Activated B cell treated with CpG ODN at 0.5 μM for 24 hours (primary cell): ENCODE results near the gene SLIT3. TPM values are rescaled to one million over a fixed set of nuclear protein-coding genes. Genes with fewer than 3 reads are reported as not detected.

Source experiments
- ATAC-seq: fragments of 200-7000 bp; cut with Tn5 transposase; one replicate; pipeline ENCODE4 v1.10.0; 2021; ENCODE audit warnings: low read depth, mild to moderate bottlenecking, moderate library complexity
- CTCF ChIA-PET: fragments of 350-600 bp; sonication (Branson Sonifier 250); formaldehyde crosslinking; loops from one replicate; lab custom pipeline; 2021; ENCODE audit warnings: antibody characterized with exemption; lab: Charles Lee
- POLR2A ChIA-PET: fragments of 350-600 bp; sonication (Branson Sonifier 250); formaldehyde crosslinking; loops from one replicate; lab custom pipeline; 2021; ENCODE audit warnings: antibody characterized with exemption; lab: Charles Lee
- DNase-seq: peaks from one replicate; pipeline ENCODE4 v3.0.0; 2022
- H3K27ac Mint-ChIP-seq: one replicate; pipeline ENCODE4 v1.8.0; 2020; ENCODE audit warnings: mixed read lengths
- H3K27me3 Mint-ChIP-seq: one replicate; pipeline ENCODE4 v1.8.0; 2021; ENCODE audit warnings: mixed read lengths
- H3K36me3 Mint-ChIP-seq: one replicate; pipeline ENCODE4 v1.8.0; 2021; ENCODE audit warnings: low read depth, mixed read lengths
- H3K4me1 Mint-ChIP-seq: one replicate; pipeline ENCODE4 v1.8.0; 2021; ENCODE audit warnings: mixed read lengths
- H3K4me3 Mint-ChIP-seq: one replicate; pipeline ENCODE4 v1.8.0; 2020; ENCODE audit warnings: mild to moderate bottlenecking, mixed read lengths
- H3K9me3 Mint-ChIP-seq: one replicate; pipeline ENCODE4 v1.8.0; 2020; ENCODE audit warnings: mixed read lengths
- intact Hi-C: fragments of 100-400 bp; cut with micrococcal nuclease; formaldehyde crosslinking; loops from one replicate; pipeline ENCODE4 v1.15.1; 2024
- total RNA-seq: library from RNA; stranded (reverse); gene quantifications from 2 replicates; pipeline ENCODE4 v1.2.3, GENCODE V29; 2022
- TF ChIP-seq, protein P1 (sequence below): fragments of 200-600 bp; IDR thresholded peaks from one replicate; pipeline ENCODE4 v1.8.0; 2022; ENCODE audit warnings: antibody characterized with exemption, mild to moderate bottlenecking

Gene SLIT3
- total RNA-seq, 1 donor from 2014 or later, result not detected

DNA sequence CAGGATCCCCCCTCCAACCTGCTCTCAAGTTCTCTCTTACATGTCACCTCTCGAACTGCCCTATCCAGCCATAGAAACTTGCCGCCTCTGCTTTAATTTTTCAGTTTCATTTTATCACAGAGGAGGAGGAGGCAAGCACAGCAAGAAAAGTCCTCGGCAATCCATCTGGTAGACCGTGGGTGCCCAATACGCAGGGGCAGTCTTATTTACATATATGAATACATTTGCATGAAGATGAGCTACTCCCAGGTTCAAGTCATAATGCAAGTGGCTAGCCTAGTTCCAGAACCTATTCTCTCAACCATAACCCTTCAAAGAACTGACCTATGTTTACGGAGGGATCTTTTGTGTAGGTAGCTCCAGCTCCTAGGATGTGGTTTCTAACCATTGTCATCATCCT, 498.6 kb downstream of the SLIT3 start:
- no peaks in the 10 kb centered on the region for H3K4me1 Mint-ChIP-seq
- DNase-seq, result no peak
- ATAC-seq, result no peak
- H3K36me3 Mint-ChIP-seq, result no peaks in the 10 kb centered on the region
- H3K4me3 Mint-ChIP-seq, result no peak overlapping the region
- CTCF ChIA-PET, result no interaction called here
- POLR2A ChIA-PET, result no interaction called here
- TF ChIP-seq, protein P1, sequence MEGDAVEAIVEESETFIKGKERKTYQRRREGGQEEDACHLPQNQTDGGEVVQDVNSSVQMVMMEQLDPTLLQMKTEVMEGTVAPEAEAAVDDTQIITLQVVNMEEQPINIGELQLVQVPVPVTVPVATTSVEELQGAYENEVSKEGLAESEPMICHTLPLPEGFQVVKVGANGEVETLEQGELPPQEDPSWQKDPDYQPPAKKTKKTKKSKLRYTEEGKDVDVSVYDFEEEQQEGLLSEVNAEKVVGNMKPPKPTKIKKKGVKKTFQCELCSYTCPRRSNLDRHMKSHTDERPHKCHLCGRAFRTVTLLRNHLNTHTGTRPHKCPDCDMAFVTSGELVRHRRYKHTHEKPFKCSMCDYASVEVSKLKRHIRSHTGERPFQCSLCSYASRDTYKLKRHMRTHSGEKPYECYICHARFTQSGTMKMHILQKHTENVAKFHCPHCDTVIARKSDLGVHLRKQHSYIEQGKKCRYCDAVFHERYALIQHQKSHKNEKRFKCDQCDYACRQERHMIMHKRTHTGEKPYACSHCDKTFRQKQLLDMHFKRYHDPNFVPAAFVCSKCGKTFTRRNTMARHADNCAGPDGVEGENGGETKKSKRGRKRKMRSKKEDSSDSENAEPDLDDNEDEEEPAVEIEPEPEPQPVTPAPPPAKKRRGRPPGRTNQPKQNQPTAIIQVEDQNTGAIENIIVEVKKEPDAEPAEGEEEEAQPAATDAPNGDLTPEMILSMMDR, result no peak
- no peaks in the 10 kb centered on the region for H3K9me3 Mint-ChIP-seq
- intact Hi-C loops, result no loop called here
- no peak overlapping the region for H3K27ac Mint-ChIP-seq
- H3K27me3 Mint-ChIP-seq, result peaks cover 5% of the 10 kb centered on the region

DNA sequence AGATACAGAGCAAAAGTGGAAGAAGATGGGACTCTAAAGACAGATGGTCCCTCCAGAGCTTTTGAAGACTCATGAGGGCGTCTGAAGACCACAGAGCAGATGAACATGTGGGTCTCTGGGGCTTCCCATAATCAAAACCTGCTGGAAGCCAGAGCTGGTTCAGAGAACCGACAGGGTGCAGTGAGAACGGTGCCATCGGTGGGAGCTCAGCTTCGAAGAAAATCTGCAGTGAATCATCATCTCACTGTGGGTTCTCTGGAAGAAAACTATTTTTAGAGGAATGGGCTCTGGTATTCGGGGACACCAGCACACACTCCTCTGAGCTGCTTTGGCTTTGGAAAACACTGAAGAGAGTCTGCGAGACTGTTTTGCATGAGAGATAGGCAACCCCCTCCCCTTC, 499.4 kb downstream of the SLIT3 start:
- no peak for ATAC-seq
- no peaks in the 10 kb centered on the region for H3K4me1 Mint-ChIP-seq
- TF ChIP-seq, protein P1, result no peak
- H3K36me3 Mint-ChIP-seq, result no peaks in the 10 kb centered on the region
- no peak for DNase-seq
- ChIA-PET CTCF (no interaction called here), POLR2A (no interaction called here)
- H3K27me3 Mint-ChIP-seq, result peaks cover 5% of the 10 kb centered on the region
- H3K9me3 Mint-ChIP-seq, result no peaks in the 10 kb centered on the region
- H3K27ac Mint-ChIP-seq, result no peak overlapping the region
- no peak overlapping the region for H3K4me3 Mint-ChIP-seq
- intact Hi-C loops, result no loop called here

DNA sequence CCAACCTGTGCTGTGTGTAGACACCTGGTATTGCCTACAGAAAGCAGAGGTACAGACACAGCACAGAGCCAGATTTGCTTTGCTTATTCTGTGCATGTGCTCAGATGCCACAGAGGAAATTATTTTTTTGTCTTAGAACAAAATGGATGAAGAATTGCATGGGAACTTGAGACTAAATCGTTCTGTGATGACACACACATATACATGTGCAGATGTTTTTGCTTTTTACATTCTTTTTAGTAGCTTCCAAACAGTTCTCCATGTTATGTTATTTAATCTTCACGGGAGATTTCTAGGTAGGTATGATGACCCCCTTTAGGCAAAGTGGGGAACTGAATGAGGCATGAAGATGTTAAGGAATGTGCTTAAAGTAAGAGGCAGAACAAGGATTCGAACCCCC, 500.2 kb downstream of the SLIT3 start:
- ChIA-PET POLR2A (no interaction called here), CTCF (no interaction called here)
- no peak overlapping the region for H3K4me3 Mint-ChIP-seq
- no peaks in the 10 kb centered on the region for H3K9me3 Mint-ChIP-seq
- ATAC-seq, result no peak
- H3K4me1 Mint-ChIP-seq, result no peaks in the 10 kb centered on the region
- DNase-seq, result no peak
- intact Hi-C loops, result no loop called here
- TF ChIP-seq, protein P1, result no peak
- no peaks in the 10 kb centered on the region for H3K36me3 Mint-ChIP-seq
- no peak overlapping the region for H3K27ac Mint-ChIP-seq
- H3K27me3 Mint-ChIP-seq, result peaks cover 5% of the 10 kb centered on the region

DNA sequence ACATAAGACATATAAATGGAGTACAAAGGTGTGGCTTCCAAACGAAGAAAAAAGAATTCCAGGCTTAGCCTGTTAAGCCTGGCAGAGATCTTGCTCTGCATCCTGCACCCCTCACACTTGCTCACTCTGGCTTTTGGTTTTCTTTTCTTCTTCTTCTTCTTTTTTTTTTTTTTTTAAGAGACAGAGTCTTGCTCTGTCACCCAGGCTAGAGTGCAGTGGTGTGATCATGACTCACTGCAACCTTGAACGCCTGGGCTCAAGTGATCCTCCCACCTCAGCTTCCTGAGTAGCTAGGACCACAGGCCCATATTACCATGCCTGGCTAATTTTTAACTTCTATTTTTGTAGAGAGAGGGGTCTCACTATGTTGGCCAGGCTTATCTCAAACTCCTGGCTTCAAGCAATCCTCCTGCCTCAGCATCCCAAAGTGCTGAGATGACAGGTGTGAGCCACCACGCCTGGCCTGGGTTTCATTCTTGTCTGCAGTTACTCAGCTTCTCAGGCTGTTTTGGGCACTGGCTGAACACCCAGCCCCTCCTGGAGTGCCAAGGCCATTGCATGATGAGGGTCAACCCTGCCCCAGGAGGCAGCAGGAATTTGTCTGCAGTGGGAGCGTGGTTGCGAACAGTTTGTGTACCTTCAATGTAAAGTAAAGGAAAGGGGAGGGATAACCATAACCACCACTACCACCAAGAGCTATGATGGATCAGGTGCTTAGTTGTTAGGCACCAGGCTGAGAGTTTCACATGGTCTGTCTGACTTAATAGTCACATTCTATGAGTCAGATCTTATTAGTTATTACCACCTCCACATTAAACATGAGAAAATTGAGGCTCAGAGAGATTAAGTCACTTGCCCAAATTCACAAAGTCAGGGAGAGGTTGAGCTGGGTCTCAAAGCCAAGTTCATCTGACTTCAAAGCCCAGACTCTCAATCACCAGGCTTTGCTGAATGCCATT, 502.6 kb downstream of the SLIT3 start:
- intact Hi-C loops, result no loop called here
- H3K36me3 Mint-ChIP-seq, result no peaks in the 10 kb centered on the region
- DNase-seq (no peak), ATAC-seq (no peak)
- ChIA-PET CTCF (no interaction called here), POLR2A (no interaction called here)
- TF ChIP-seq, protein P1, result no peak
- H3K9me3 Mint-ChIP-seq, result no peaks in the 10 kb centered on the region
- no peak overlapping the region for H3K4me3 Mint-ChIP-seq
- no peaks in the 10 kb centered on the region for H3K4me1 Mint-ChIP-seq
- H3K27ac Mint-ChIP-seq, result no peak overlapping the region
- H3K27me3 Mint-ChIP-seq, result peaks cover 4% of the 10 kb centered on the region
